ENCODE data around the gene PPP6R3. TPM values are rescaled to one million over a fixed set of nuclear protein-coding genes. Genes with fewer than 3 reads are reported as not detected.

The PPP6R3 gene
- total and polyA plus RNA-seq, 2 of the 13 experiments (the other 11 are each of a cell fraction or from before 2014, with no cell fraction given) = 41.2 to 83.4 TPM

GRCh38 chr11:68531129-68531693 is 70.7 kb downstream of the PPP6R3 start (continued):
- TF ChIP-seq, protein P1, sequence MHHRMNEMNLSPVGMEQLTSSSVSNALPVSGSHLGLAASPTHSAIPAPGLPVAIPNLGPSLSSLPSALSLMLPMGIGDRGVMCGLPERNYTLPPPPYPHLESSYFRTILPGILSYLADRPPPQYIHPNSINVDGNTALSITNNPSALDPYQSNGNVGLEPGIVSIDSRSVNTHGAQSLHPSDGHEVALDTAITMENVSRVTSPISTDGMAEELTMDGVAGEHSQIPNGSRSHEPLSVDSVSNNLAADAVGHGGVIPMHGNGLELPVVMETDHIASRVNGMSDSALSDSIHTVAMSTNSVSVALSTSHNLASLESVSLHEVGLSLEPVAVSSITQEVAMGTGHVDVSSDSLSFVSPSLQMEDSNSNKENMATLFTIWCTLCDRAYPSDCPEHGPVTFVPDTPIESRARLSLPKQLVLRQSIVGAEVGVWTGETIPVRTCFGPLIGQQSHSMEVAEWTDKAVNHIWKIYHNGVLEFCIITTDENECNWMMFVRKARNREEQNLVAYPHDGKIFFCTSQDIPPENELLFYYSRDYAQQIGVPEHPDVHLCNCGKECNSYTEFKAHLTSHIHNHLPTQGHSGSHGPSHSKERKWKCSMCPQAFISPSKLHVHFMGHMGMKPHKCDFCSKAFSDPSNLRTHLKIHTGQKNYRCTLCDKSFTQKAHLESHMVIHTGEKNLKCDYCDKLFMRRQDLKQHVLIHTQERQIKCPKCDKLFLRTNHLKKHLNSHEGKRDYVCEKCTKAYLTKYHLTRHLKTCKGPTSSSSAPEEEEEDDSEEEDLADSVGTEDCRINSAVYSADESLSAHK (CRISPR knock-in tag; IDR thresholded peaks at IDR 0.05; ENCODE audit: borderline replicate concordance) = no peak

DNA sequence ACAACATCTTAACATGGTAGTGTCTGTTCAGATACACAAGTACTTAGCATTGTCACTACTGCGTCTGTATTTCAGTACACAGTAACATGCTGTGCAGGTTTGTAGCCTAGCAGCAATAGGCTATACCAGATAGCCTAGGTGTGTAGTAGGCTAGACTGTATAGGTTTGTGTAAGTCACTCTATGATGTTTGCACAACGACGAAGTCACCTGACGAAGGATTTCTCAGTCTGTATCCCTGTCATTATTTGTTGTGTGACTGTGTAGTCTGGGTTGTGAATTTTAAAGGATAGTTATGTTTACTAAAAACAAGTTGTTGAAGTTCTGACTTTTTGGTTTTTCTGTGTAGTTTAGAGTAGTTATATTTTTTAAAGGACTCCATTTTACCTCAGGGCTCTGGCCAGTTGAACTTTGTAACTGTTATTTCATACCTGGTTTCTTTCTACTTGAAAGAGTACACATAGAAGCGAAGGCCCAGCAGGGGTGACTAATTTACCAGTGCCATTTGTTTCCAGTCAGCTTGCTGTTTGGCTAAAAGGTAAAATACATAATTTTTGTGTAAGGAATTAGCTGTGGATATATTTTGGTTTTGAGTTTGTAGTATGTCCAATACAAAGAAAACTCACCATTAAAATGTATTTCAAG is 72.3 kb downstream of the PPP6R3 start:
- H3K27me3 ChIP-seq (ENCODE audit: control insufficient read depth in 1 of 2, insufficient read depth in 2 of 2, low read length in 2 of 2) = no peaks in the 10 kb centered on the region
- peak; percentile 80 for DNase-seq (ENCODE audit: low spot score)
- no peak overlapping the region for H2AFZ ChIP-seq (ENCODE audit: low read length)
- peak; percentile 72 for FAIRE-seq
- peak overlapping the region; percentile 73 for H3K27ac ChIP-seq (ENCODE audit: extremely low read length, insufficient read depth, low read length)
- intact Hi-C loops (cut with micrococcal nuclease; ENCODE audit: unreplicated experiment) = loop anchor here (5.0 kb wide), 1 partner anchor 66 kb away; no protein-coding TSS in a partner anchor
- H3K36me3 ChIP-seq (replicated peaks in 1 of 2; ENCODE audit: control insufficient read depth in 1 of 2, insufficient read depth in 2 of 2, low read length in 2 of 2) = peaks cover 2 to 47% of the 10 kb centered on the region in 2 experiments; a peak in 4 of 5 replicates
- peaks cover 70% of the 10 kb centered on the region for H3K79me2 ChIP-seq (ENCODE audit: insufficient read depth, low read length)
- H4K20me1 ChIP-seq (ENCODE audit: insufficient read depth, low read length) = peaks cover 3% of the 10 kb centered on the region
- no peaks in the 10 kb centered on the region for H3K9me3 ChIP-seq (ENCODE audit: low read length)
- BruUV-seq (replicated peaks) = TSS peak; percentile 39
- H3K4me3 ChIP-seq (replicated peaks in 1 of 3; ENCODE audit: insufficient read depth in 1 of 3, low read depth in 2 of 3, low read length in 3 of 3) = no peak overlapping the region; a peak in 2 of 6 replicates
- POLR2A ChIA-PET = no interaction called here
- WGBS (ENCODE audit: low lambda C conversion rate) = 8% methylated on average over 5 of the region's 5 CpGs
- in situ Hi-C loops (cut with HindIII; ENCODE audit: extremely low pct_ligation_motif_present, low pct_unique_long_range_greater_than_20kb) = no loop called here
- peaks cover 29% of the 10 kb centered on the region for H3K4me1 ChIP-seq (ENCODE audit: insufficient read depth, low read length)
- peak; percentile 96 for ATAC-seq
- peak overlapping the region; percentile 57 for H3K4me2 ChIP-seq (ENCODE audit: low read depth, low read length)
- CTCF ChIA-PET (ENCODE audit: low intra/inter-chr PET ratio, low total read pairs) = no interaction called here
- H3K9ac ChIP-seq (ENCODE audit: insufficient read depth, low read depth, low read length) = peak overlapping the region; percentile 27; the same call in 1 of the 2 replicates
- TF ChIP-seq ZBTB7A (CRISPR knock-in tag; IDR thresholded peaks at IDR 0.05) (no peak), RFX5 (IDR thresholded peaks at IDR 0.05; ENCODE audit: low read depth, low read length) (peak; percentile 70), ISL2 (CRISPR knock-in tag; IDR thresholded peaks at IDR 0.05) (no peak), KAT7 (CRISPR knock-in tag; IDR thresholded peaks at IDR 0.05; ENCODE audit: borderline replicate concordance) (peak; percentile 65; the same call in 1 of the 2 replicates), HNF4A (CRISPR knock-in tag; IDR thresholded peaks at IDR 0.05) (peak; percentile 61), CEBPB (IDR thresholded peaks at IDR 0.05; ENCODE audit: borderline replicate concordance, low read depth, low read length) (peak; percentile 65), KAT8 (CRISPR knock-in tag; IDR thresholded peaks at IDR 0.05) (peak; percentile 56; the same call in 1 of the 2 replicates), DMAP1 (CRISPR knock-in tag; IDR thresholded peaks at IDR 0.05) (0 out of 2 replicates have a peak, but pooled peaks have one; percentile 31), SNAI1 (CRISPR knock-in tag; IDR thresholded peaks at IDR 0.05; ENCODE audit: borderline replicate concordance) (no peak), ZNF597 (CRISPR knock-in tag; IDR thresholded peaks at IDR 0.05) (no peak)
- TF ChIP-seq, protein P2, sequence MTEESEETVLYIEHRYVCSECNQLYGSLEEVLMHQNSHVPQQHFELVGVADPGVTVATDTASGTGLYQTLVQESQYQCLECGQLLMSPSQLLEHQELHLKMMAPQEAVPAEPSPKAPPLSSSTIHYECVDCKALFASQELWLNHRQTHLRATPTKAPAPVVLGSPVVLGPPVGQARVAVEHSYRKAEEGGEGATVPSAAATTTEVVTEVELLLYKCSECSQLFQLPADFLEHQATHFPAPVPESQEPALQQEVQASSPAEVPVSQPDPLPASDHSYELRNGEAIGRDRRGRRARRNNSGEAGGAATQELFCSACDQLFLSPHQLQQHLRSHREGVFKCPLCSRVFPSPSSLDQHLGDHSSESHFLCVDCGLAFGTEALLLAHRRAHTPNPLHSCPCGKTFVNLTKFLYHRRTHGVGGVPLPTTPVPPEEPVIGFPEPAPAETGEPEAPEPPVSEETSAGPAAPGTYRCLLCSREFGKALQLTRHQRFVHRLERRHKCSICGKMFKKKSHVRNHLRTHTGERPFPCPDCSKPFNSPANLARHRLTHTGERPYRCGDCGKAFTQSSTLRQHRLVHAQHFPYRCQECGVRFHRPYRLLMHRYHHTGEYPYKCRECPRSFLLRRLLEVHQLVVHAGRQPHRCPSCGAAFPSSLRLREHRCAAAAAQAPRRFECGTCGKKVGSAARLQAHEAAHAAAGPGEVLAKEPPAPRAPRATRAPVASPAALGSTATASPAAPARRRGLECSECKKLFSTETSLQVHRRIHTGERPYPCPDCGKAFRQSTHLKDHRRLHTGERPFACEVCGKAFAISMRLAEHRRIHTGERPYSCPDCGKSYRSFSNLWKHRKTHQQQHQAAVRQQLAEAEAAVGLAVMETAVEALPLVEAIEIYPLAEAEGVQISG (CRISPR knock-in tag; IDR thresholded peaks at IDR 0.05) = peak; percentile 32; the same call in 1 of the 2 replicates
- TF ChIP-seq, protein P3, sequence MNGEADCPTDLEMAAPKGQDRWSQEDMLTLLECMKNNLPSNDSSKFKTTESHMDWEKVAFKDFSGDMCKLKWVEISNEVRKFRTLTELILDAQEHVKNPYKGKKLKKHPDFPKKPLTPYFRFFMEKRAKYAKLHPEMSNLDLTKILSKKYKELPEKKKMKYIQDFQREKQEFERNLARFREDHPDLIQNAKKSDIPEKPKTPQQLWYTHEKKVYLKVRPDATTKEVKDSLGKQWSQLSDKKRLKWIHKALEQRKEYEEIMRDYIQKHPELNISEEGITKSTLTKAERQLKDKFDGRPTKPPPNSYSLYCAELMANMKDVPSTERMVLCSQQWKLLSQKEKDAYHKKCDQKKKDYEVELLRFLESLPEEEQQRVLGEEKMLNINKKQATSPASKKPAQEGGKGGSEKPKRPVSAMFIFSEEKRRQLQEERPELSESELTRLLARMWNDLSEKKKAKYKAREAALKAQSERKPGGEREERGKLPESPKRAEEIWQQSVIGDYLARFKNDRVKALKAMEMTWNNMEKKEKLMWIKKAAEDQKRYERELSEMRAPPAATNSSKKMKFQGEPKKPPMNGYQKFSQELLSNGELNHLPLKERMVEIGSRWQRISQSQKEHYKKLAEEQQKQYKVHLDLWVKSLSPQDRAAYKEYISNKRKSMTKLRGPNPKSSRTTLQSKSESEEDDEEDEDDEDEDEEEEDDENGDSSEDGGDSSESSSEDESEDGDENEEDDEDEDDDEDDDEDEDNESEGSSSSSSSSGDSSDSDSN (CRISPR knock-in tag; IDR thresholded peaks at IDR 0.05) = 0 out of 2 replicates have a peak, but pooled peaks have one; percentile 17
